AG10803 (cell line): Measurements from ENCODE around the gene SAMD14.

Experiments used
- DNase-seq: peaks from one replicate; pipeline ENCODE4 v3.0.0; 2010; ENCODE audit warnings: low read depth
- H3K4me3 ChIP-seq: 2 replicates; pipeline ENCODE4 v1.5.1; 2011; ENCODE audit warnings: mild to moderate bottlenecking, low read length, control low read depth
- CTCF ChIP-seq: conservative IDR thresholded peaks from 2 replicates; pipeline ENCODE4 v1.5.1; 2011; ENCODE audit warnings: mild to moderate bottlenecking, low read length, control low read depth, inconsistent platforms

Gene SAMD14

GRCh38 chr17:50070908-50071680 lies 58.9 kb downstream of the SAMD14 start:
- TF ChIP-seq CTCF = no peak
- no peak overlapping the region for H3K4me3 ChIP-seq
- no peak for DNase-seq

DNA sequence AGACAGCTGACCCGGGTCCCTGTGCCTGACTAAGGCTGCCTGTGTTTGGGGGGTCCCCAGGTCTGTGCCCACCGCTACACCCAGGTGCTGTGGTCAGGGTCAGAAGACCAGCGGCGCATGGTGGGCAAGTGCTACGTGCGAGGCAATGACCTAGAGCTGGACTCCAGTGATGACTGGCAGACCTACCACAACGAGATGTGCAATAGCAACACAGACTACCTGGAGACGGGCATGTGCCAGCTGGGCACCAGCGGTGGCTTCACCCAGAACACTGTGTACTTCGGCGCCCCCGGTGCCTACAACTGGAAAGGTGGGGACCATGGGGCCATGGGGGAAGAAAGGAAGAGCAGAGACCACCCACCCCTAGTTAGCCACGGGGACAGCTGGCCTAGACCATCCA lies 62.0 kb downstream of the SAMD14 start:
- DNase-seq = no peak
- H3K4me3 ChIP-seq = no peak overlapping the region
- no peak for TF ChIP-seq CTCF

DNA sequence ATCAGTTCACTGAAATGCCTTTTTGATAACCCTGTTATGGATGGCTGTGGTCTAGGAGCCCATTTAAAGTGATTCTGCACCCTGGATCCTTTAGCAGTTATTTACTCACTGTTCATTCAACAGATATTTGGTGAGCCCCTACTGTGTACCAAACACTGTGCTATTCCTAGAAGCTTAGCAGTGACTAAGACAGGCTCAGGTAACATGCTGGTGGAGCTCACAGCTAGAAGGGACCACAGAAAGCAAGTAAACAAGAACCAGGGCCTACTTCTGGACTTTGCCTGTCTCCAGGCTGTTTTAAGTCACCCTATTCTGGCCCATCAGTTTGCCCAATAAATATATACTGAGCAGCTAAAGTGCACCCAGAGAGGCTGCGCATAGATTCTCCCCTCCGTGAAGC lies 63.0 kb downstream of the SAMD14 start:
- no peak for TF ChIP-seq CTCF
- H3K4me3 ChIP-seq = no peak overlapping the region
- no peak for DNase-seq

DNA sequence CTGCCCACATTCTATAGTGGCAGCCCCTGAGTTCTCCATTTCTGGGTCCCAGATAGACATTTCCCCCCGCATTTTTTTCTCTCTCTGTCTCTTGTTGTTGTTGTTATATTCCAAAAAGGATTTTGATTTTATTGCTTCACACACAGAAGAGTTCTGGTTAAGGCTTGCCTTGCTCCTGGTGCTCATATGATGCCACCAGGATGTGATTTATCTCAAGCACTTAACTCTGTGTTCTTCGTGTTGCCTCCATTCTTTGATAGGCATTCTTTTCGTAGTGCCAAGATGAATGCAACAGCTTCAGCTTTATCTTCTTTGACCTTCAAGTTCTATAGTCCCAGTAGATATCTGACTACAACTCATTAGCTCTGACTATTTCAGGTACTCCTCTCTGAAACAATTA lies 64.9 kb downstream of the SAMD14 start:
- no peak overlapping the region for H3K4me3 ChIP-seq
- DNase-seq = no peak
- no peak for TF ChIP-seq CTCF

- DNase-seq = peak; percentile 95
- TF ChIP-seq CTCF = no peak
- H3K4me3 ChIP-seq = no peak overlapping the region
Observed at GRCh38 chr17:50064253-50065001, 65.5 kb downstream of the SAMD14 start.

DNA sequence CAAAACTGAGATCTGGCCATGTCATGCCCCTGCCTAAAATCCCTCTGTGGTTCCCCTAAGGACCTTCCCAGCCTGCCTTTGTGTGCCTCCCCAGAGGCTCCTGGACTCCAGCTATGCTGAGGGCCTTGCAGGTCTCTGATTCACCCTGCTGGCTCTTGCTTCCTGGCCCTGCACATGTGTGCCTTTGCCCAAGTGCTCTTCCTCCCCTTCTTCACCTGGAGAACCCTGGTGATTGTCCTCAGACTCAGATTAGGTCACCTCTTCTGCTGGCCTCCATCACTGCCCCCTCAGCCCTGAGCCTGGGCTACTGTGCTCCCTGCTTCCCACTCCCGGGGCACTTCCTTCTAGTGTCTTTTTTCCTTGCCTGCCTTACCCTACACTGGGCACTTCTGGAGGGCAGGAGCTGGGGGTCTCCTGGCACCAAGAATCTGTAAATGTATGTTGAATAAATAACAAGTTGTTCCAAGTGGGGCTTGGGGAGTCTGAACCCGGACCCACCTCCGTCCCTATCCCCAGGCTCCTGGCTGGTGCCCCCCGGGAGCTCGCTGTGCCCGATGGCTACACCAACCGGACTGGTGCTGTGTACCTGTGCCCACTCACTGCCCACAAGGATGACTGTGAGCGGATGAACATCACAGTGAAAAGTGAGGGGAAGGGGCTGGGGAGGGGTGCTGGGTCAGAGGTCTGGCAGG lies 66.3 kb downstream of the SAMD14 start:
- DNase-seq = peak; percentile 56
- H3K4me3 ChIP-seq = no peak overlapping the region
- TF ChIP-seq CTCF = no peak
